Caki2 (cell line): ENCODE results near the gene ZBED2. TPM values are rescaled to one million over a fixed set of nuclear protein-coding genes. Genes with fewer than 3 reads are reported as not detected.

ENCODE experiments used
- DNase-seq: peaks from one replicate; pipeline ENCODE4 v3.0.0-alpha.2; 2015; ENCODE audit warnings: low read depth
- in situ Hi-C: cut with HindIII; loops from 2 replicates; pipeline ENCODE4 v1.10.0; 2016; ENCODE audit warnings: low sequenced_read_pairs, low pct_unique_long_range_greater_than_20kb, mixed read lengths
- total RNA-seq: library from RNA; depleted of rRNA; stranded (reverse); fragments of >200 nt; shearing (Covaris generic); gene quantifications from 2 replicates; pipeline ENCODE4 v1.2.3, GENCODE V29; 2014; ENCODE audit warnings: low replicate concordance

The ZBED2 gene
- total RNA-seq, 1 experiment from 2014 or later, result 7.1 TPM

GRCh38 chr3:111607240-111607920, 12.2 kb upstream of the ZBED2 start:
- in situ Hi-C loops, result no loop called here
- no peak for DNase-seq

- no peak for DNase-seq
- in situ Hi-C loops, result no loop called here
Measured at GRCh38 chr3:111605493-111605892, 10.3 kb upstream of the ZBED2 start.

GRCh38 chr3:111605018-111605417, 9.9 kb upstream of the ZBED2 start:
- no peak for DNase-seq
- in situ Hi-C loops, result no loop called here

- in situ Hi-C loops, result no loop called here
- no peak for DNase-seq
Measured at GRCh38 chr3:111604119-111604518, 9.0 kb upstream of the ZBED2 start.

- in situ Hi-C loops, result no loop called here
- DNase-seq, result no peak
Measured at GRCh38 chr3:111603679-111604078, 8.5 kb upstream of the ZBED2 start.

GRCh38 chr3:111601810-111602209, 6.7 kb upstream of the ZBED2 start:
- in situ Hi-C loops, result no loop called here
- DNase-seq, result no peak

- in situ Hi-C loops, result no loop called here
Measured at GRCh38 chr3:111598552-111598951, 3.4 kb upstream of the ZBED2 start.

GRCh38 chr3:111598139-111598538, 3.0 kb upstream of the ZBED2 start:
- DNase-seq, result no peak
- in situ Hi-C loops, result no loop called here

More at GRCh38 chr3:111598552-111598951, 3.4 kb upstream of the ZBED2 start:
- DNase-seq, result no peak

- DNase-seq, result no peak
- in situ Hi-C loops, result no loop called here
Measured at GRCh38 chr3:111596328-111596727, 1.2 kb upstream of the ZBED2 start.

- DNase-seq, result no peak
- in situ Hi-C loops, result no loop called here
Measured at GRCh38 chr3:111594781-111595180, 365 bp downstream of the ZBED2 start.

- in situ Hi-C loops, result no loop called here
- peak; percentile 80 for DNase-seq
Measured at GRCh38 chr3:111594205-111594604, 941 bp downstream of the ZBED2 start.

GRCh38 chr3:111593666-111594065, 1.5 kb downstream of the ZBED2 start:
- in situ Hi-C loops, result no loop called here
- no peak for DNase-seq

GRCh38 chr3:111592936-111593335, 2.2 kb downstream of the ZBED2 start:
- in situ Hi-C loops, result no loop called here
- no peak for DNase-seq

GRCh38 chr3:111592143-111592542, 3.0 kb downstream of the ZBED2 start:
- no peak for DNase-seq
- in situ Hi-C loops, result no loop called here

- in situ Hi-C loops, result no loop called here
- DNase-seq, result no peak
Measured at GRCh38 chr3:111591555-111591954, 3.6 kb downstream of the ZBED2 start.

- in situ Hi-C loops, result no loop called here
- DNase-seq, result no peak
Measured at GRCh38 chr3:111590143-111590491, 5.0 kb downstream of the ZBED2 start.

- in situ Hi-C loops, result no loop called here
- DNase-seq, result peak; percentile 74
Measured at GRCh38 chr3:111589303-111590142, 5.6 kb downstream of the ZBED2 start.

- in situ Hi-C loops, result no loop called here
- no peak for DNase-seq
Measured at GRCh38 chr3:111588527-111588926, 6.6 kb downstream of the ZBED2 start.

- in situ Hi-C loops, result no loop called here
- DNase-seq, result peak; percentile 36
Measured at GRCh38 chr3:111585217-111585616, 9.9 kb downstream of the ZBED2 start.

GRCh38 chr3:111584744-111585143, 10.4 kb downstream of the ZBED2 start:
- in situ Hi-C loops, result no loop called here
- DNase-seq, result no peak
